Measurements from ENCODE around the gene DEPDC1. TPM values are rescaled to one million over a fixed set of nuclear protein-coding genes. Genes with fewer than 3 reads are reported as not detected.
"Not testable (repeated sequence)": the region's sequence is repeated elsewhere in the genome, so short reads cannot be mapped to it uniquely, and the experiment has no call there.

Gene DEPDC1
- total RNA-seq, 1 experiment from 2014 or later: 74.0 TPM

DNA sequence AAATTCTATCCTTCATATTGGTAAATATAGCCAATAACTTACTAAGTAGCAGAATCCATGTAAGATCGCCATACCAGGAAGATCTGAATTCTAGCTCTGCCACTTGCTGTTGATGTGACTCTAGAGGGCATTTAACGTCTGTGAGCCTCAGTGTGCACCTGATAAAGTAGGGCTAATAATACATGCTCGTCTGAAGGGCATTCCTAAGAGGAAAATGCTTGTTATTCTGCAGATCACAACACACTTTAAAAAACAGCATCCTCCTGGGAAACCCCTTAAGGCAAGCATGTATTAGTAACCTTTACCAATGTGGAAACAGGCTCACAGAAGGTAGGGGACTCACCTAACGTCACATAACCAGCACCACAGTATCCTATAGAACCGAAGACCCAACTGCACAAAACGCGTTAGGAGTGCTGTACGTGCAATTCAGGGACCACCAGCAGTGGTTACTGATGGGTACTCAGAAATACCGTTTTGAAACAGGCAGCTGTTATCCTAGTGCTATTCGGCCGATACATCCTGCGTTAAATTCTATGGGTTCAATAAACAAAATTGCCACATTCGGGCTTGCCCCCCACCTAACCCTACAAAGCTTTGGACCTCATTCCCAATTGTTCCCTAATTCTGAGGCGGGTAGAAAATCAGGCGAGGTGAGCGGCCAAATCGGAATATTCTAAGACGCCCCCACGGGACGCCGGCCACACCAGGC, 758 bp downstream of the DEPDC1 start:
- BruUV-seq (replicated peaks): no TSS peak
- POLR2A ChIA-PET (ENCODE audit: unreplicated experiment): interaction anchor here (0.7 kb wide), 1 partner anchor 368 kb away, joined by 5 read pairs; no protein-coding TSS in a partner anchor
- CTCF ChIA-PET: no interaction called here

DNA sequence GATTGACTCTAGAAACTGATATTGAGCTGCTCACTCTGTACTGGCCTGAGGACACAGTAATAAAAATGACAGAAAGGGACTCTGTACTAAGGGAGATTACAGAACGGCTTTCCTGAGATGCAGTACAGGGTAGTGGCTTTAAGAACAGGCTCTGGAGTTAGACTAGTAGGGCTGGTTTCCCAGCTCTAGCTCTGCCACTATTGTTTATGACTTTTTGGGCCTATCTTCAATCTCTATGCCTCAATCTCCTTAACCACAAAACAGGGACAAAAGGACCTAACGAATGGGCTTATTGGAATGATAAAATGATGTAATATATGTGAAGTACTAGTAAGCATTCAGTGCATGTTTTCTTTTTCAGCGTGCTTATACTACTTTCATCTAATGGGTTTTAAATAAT, 1.4 kb downstream of the DEPDC1 start:
- H3K27ac ChIP-seq: peak overlapping the region; percentile 26
- no peaks in the 10 kb centered on the region for H3K9me3 ChIP-seq (ENCODE audit: insufficient read depth, low read depth)
- intact Hi-C loops (cut with micrococcal nuclease; ENCODE audit: unreplicated experiment): no loop called here
- POLR2A ChIA-PET (ENCODE audit: unreplicated experiment): interaction anchor here (0.7 kb wide), 1 partner anchor 367 kb away, joined by 5 read pairs; no protein-coding TSS in a partner anchor
- TF ChIP-seq, protein P1, sequence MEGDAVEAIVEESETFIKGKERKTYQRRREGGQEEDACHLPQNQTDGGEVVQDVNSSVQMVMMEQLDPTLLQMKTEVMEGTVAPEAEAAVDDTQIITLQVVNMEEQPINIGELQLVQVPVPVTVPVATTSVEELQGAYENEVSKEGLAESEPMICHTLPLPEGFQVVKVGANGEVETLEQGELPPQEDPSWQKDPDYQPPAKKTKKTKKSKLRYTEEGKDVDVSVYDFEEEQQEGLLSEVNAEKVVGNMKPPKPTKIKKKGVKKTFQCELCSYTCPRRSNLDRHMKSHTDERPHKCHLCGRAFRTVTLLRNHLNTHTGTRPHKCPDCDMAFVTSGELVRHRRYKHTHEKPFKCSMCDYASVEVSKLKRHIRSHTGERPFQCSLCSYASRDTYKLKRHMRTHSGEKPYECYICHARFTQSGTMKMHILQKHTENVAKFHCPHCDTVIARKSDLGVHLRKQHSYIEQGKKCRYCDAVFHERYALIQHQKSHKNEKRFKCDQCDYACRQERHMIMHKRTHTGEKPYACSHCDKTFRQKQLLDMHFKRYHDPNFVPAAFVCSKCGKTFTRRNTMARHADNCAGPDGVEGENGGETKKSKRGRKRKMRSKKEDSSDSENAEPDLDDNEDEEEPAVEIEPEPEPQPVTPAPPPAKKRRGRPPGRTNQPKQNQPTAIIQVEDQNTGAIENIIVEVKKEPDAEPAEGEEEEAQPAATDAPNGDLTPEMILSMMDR (conservative IDR thresholded peaks at IDR 0.05): no peak
- no peak for TF ChIP-seq EZH2 (IDR thresholded peaks at IDR 0.05; ENCODE audit: low read depth)
- peaks cover 16% of the 10 kb centered on the region for H3K36me3 ChIP-seq (ENCODE audit: low read depth)
- H2AFZ ChIP-seq: peak overlapping the region; percentile 99
- CTCF ChIA-PET: no interaction called here
- peak overlapping the region; percentile 90 for H3K4me3 ChIP-seq
- peak overlapping the region; percentile 93 for H3K4me2 ChIP-seq
- H3K27me3 ChIP-seq (ENCODE audit: insufficient read depth, low read depth): no peaks in the 10 kb centered on the region
- peak; percentile 8 to 71 for DNase-seq
- no TSS peak for BruUV-seq (replicated peaks)
- no peaks in the 10 kb centered on the region for H3F3A ChIP-seq (ENCODE audit: insufficient read depth, low read depth)
- H3K4me1 ChIP-seq (replicated peaks; ENCODE audit: insufficient read depth): peaks cover 20% of the 10 kb centered on the region
- no peaks in the 10 kb centered on the region for H3K9me2 ChIP-seq (ENCODE audit: insufficient read depth)
- H4K20me1 ChIP-seq (ENCODE audit: insufficient read depth): no peaks in the 10 kb centered on the region
- peaks cover 60% of the 10 kb centered on the region for H3K79me2 ChIP-seq (ENCODE audit: low read depth)

More for the DNA sequence above, 758 bp downstream of the DEPDC1 start:
- TF ChIP-seq, protein P1 (conservative IDR thresholded peaks at IDR 0.05): no peak
- no peak for TF ChIP-seq EZH2 (IDR thresholded peaks at IDR 0.05; ENCODE audit: low read depth)
- DNase-seq: peak; percentile 0 to 40
- intact Hi-C loops (cut with micrococcal nuclease; ENCODE audit: unreplicated experiment): no loop called here
- Histone ChIP-seq H3K79me2 (ENCODE audit: low read depth) (peaks cover 55% of the 10 kb centered on the region), H3K27ac (peak overlapping the region; percentile 39), H3F3A (ENCODE audit: insufficient read depth, low read depth) (no peaks in the 10 kb centered on the region), H2AFZ (peak overlapping the region; percentile 99), H3K9me2 (ENCODE audit: insufficient read depth) (no peaks in the 10 kb centered on the region), H3K4me1 (replicated peaks; ENCODE audit: insufficient read depth) (peaks cover 20% of the 10 kb centered on the region), H3K4me3 (peak overlapping the region; percentile 90), H3K27me3 (ENCODE audit: insufficient read depth, low read depth) (no peaks in the 10 kb centered on the region), H3K4me2 (peak overlapping the region; percentile 93), H3K36me3 (ENCODE audit: low read depth) (peaks cover 12% of the 10 kb centered on the region; the same call in 1 of the 2 replicates), H4K20me1 (ENCODE audit: insufficient read depth) (no peaks in the 10 kb centered on the region), H3K9me3 (ENCODE audit: insufficient read depth, low read depth) (no peaks in the 10 kb centered on the region)

DNA sequence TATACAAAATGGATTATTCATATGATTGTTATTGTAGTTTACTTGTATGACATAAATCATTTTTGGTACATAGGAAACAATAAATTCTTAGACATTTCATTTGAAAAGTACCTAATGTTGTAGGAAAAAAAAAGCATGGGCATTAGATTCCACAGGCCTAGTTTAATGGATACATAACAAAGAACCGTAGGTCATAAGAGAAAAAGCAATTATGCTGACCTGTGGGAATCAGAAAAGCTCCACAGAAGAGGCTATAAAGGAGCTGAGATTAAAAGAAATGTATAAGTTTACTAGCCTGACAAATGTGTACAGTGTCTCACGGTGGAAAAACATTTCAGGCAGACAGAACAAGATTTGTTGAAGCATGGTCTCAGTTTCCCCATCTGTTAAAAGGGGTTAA, 3.7 kb downstream of the DEPDC1 start:
- TF ChIP-seq, protein P1 (conservative IDR thresholded peaks at IDR 0.05): no peak
- TF ChIP-seq EZH2 (IDR thresholded peaks at IDR 0.05; ENCODE audit: low read depth): no peak
- Histone ChIP-seq H3F3A (ENCODE audit: insufficient read depth, low read depth) (0 out of 2 replicates have a peak, but pooled peaks cover 3% of the 10 kb centered on the region), H3K27me3 (ENCODE audit: insufficient read depth, low read depth) (no peaks in the 10 kb centered on the region), H3K4me1 (replicated peaks; ENCODE audit: insufficient read depth) (peaks cover 20% of the 10 kb centered on the region), H2AFZ (no peak overlapping the region), H3K9me3 (ENCODE audit: insufficient read depth, low read depth) (no peaks in the 10 kb centered on the region), H3K79me2 (ENCODE audit: low read depth) (peaks cover 65% of the 10 kb centered on the region), H3K4me3 (no peak overlapping the region), H4K20me1 (ENCODE audit: insufficient read depth) (no peaks in the 10 kb centered on the region), H3K27ac (no peak overlapping the region), H3K36me3 (ENCODE audit: low read depth) (peaks cover 31% of the 10 kb centered on the region), H3K4me2 (no peak overlapping the region), H3K9me2 (ENCODE audit: insufficient read depth) (no peaks in the 10 kb centered on the region)
- no TSS peak for BruUV-seq (replicated peaks)
- intact Hi-C loops (cut with micrococcal nuclease; ENCODE audit: unreplicated experiment): no loop called here
- no peak for DNase-seq
- ChIA-PET CTCF (no interaction called here), POLR2A (ENCODE audit: unreplicated experiment) (no interaction called here)

DNA sequence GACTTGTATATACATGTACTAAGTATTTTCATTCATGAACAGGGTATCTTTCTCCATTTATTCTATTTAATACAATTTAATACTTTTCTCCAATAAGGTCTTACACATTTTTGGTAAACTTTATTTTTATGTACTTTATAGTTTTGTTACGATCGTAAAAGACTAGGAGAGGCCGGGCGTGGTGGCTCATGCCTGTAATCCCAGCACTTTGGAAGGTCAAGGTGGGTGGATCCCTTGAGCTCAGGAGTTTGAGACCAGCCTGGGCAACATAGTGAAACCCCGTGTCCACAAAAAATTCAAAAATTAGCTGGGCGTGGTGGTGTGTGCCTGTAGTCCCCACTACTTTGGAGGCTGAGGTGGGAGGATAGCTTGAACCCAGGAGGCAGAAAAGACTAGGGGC, 4.6 kb downstream of the DEPDC1 start:
- H3K9me2 ChIP-seq (ENCODE audit: insufficient read depth); H3F3A ChIP-seq (ENCODE audit: insufficient read depth, low read depth); H3K27ac ChIP-seq; H3K4me2 ChIP-seq; DNase-seq; H2AFZ ChIP-seq; H3K27me3 ChIP-seq (ENCODE audit: insufficient read depth, low read depth); POLR2A ChIA-PET (ENCODE audit: unreplicated experiment); BruUV-seq (replicated peaks); H3K4me3 ChIP-seq; CTCF ChIA-PET; H3K9me3 ChIP-seq (ENCODE audit: insufficient read depth, low read depth); H4K20me1 ChIP-seq (ENCODE audit: insufficient read depth); intact Hi-C loops (cut with micrococcal nuclease; ENCODE audit: unreplicated experiment): not testable (repeated sequence)
- peaks cover 38% of the 10 kb centered on the region for H3K36me3 ChIP-seq (ENCODE audit: low read depth)
- H3K79me2 ChIP-seq (ENCODE audit: low read depth): peaks cover 65% of the 10 kb centered on the region
- H3K4me1 ChIP-seq (replicated peaks; ENCODE audit: insufficient read depth): peaks cover 13% of the 10 kb centered on the region
